ENCODE results near the gene MIDN.
A peak's percentile ranks its signal among the peaks of the same experiment; 100 is the strongest.

Gene MIDN

GRCh38 chr19:1271528-1272422 is 23.4 kb downstream of the MIDN start:
- no peak for DNase-seq

- DNase-seq = no peak
Observed at GRCh38 chr19:1272423-1273262, 24.3 kb downstream of the MIDN start.

GRCh38 chr19:1273263-1274041 is 25.1 kb downstream of the MIDN start:
- DNase-seq = no peak

GRCh38 chr19:1274081-1274851 is 25.9 kb downstream of the MIDN start:
- no peak for DNase-seq

GRCh38 chr19:1274852-1275259 is 26.5 kb downstream of the MIDN start:
- DNase-seq = no peak

GRCh38 chr19:1275260-1275975 is 27.0 kb downstream of the MIDN start, which contains the start of gene FAM174C:
FAM174C (plus strand) TSS chr19:1275530; CDS start chr19:1275550, 20 bp downstream.
- DNase-seq = peak; percentile 98

GRCh38 chr19:1275976-1276627 is 27.7 kb downstream of the MIDN start:
- DNase-seq = no peak

- DNase-seq = no peak
Observed at GRCh38 chr19:1276628-1277022, 28.2 kb downstream of the MIDN start.

GRCh38 chr19:1277061-1277460 is 28.7 kb downstream of the MIDN start:
- DNase-seq = no peak

GRCh38 chr19:1278074-1278473 is 29.7 kb downstream of the MIDN start:
- no peak for DNase-seq

- DNase-seq = no peak
Observed at GRCh38 chr19:1278713-1279660, 30.6 kb downstream of the MIDN start.

GRCh38 chr19:1279782-1280341 is 31.5 kb downstream of the MIDN start:
- DNase-seq = peak; percentile 43

- no peak for DNase-seq
Observed at GRCh38 chr19:1280636-1281568, 32.5 kb downstream of the MIDN start.

- DNase-seq = no peak
Observed at GRCh38 chr19:1281569-1282287, 33.3 kb downstream of the MIDN start.

GRCh38 chr19:1282588-1283206 is 34.3 kb downstream of the MIDN start:
- DNase-seq = no peak

GRCh38 chr19:1283207-1283916 is 35.0 kb downstream of the MIDN start:
- no peak for DNase-seq

Measured in NCI-H2171 (cell line).